Stimulated activated CD4-positive, alpha-beta T cell treated with anti-CD3 and anti-CD28 coated beads, TNF-alpha, amount 100 ng/mL, for 4 hours (primary cell): Measurements from ENCODE around the gene MYPOP.

Experiments
- DNase-seq, 3 experiments: peaks; one replicate each; pipeline ENCODE4 v3.0.0-alpha.2; 2020; ENCODE audit warnings: low read depth in 3 of 3

Gene MYPOP, protein sequence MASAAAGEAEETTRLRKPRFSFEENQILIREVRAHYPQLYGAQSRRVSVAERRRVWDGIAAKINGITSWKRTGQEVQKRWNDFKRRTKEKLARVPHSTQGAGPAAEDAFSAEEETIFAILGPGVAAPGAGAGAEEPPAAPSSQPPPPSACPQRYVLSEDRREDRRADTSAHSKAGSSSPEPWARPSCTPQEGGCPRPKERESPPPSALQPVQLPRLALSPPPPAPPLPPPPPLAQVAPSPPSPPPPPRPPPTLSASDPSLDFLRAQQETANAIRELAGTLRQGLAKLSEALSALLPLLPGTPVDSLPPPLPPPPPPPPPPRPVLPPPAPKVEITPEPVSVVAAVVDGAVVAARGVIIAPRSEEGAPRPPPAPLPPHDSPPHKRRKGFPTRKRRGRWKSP

DNA sequence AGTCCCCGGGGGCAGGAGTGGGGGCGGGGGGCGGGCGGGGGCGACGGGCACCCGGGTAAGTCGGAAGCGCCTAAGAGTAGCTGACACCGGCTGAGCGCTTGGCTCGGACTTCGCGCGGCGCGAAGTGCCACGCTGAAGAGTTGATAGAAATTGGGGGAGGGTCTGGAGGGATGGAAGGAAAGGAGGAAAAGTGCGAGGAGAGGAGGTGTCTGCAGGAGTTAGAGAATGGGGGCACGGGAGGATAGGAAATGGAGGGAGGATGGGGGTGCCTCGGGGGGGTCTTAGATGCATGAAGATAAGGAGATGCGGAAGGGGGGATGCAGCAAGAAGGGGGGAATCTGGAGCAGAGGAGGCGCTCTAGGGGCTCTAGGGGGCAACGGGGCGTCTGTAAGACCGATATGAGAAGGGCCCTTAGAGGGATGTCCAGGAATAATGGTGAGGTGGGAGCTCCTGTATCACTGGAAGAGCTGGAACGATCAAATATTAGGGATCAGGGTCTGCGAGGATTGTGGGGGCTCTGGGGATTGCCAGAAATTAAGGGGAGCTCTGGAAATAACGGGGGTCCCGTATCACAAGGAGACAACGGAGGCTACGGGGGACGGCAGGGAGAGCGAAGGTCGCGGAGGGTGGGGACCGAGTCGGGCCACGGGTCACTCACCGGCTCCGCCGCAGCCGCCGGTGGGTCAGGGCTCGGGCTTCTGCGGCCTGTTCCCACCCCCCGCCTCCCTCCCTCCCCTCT is at the start of gene MYPOP:
TSS of gene MYPOP (minus strand) at position 702 of the 739 bp plus-strand sequence. CDS start 840 bp downstream, outside the sequence.
- no peak for DNase-seq

DNA sequence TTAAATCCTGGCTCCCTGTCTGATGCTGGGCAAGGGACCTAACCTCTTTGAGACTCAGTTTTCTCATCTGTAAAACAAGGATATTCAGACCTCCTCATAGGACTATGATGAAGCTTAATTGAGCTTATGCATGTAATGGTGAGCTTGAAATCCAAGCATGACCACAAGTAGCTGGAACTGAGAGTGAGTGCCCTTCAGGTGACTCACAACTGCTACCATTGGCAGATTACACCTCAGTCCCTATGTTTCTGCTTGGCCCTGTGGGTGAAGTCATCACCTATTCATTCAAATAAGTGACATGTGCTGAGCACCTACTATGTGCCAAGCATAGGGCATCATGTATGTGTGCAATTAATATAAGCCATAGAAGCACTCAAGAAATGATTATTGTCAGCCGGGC is 45.5 kb upstream of the MYPOP start:
- no peak for DNase-seq

DNA sequence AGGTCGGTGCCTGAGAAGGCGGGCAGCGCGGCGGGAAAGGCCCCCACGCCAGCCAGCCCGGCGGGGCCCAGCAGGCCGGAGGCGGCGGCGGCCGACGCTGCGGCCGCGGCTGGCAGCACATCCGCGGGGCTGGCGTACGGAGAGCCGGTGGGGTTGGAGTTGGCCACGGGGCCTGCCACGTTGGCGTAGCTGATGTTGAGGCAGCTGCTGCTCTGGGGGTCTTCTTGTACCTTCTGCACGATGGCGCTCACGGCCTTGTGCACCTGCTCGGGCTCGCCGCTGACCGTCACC is 38.0 kb upstream of the MYPOP start:
- DNase-seq = no peak

DNA sequence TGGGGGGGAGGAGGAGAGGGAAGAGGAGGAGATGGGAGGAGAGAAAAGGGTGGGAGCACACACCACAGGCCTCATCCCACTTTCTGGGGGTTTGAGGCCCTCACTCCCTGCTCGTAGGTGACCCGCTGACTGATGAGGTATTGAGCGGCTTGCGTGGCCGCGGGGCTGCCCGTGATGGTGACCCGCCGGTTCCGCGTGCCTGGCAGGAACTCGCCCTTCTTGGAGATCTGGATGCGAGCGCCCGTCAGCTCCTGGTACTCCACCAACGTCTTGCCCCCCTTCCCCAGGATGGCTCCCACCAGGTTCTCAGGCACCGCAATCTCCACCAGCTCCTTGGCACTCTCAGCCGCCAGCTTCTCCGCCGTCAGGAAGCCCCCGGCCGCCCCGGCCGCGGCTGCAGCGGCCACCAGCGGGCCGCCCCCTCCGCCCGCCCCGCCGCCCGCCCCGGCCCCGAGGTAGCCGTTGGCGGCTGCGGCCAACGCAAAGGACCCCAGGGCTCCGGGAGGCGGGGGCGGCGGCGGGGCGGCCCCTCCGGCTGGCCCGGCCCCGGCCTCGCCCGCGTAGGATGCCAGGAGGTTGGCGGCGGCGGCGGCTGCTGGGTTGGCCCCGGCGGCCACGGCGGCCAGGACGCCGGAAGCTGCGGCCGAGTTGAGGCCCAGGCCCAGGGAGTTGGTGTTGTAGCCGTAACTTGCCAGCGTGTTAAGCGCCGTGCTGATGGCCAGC is 37.5 kb upstream of the MYPOP start:
- no peak for DNase-seq

DNA sequence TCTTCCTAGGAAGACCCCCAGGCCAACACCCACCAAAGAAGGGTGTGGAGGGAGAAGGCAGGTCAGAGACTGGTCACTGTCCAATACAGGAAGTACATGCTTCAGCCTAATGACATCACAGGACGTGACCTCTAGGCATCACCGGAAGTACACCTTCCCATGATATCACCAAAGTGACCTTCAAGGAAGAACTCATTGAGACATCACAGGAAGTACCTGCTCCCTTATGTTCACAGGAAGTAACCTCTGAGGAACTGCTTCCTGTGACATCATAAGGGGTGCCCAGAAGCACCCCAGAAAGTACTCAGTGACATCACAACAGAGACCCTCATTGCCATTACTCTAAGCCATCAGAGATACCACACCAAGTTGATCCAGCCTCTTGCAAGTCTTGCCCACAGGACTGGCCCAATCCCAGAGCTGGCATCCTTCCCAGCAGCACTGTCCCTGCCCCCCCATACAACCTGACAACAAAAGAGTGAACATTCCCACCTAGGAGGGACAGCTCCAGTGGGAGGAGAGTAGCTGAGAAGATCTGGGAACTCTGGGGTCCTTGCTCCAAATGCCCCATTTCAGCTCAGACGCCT is 36.4 kb upstream of the MYPOP start:
- no peak for DNase-seq

DNA sequence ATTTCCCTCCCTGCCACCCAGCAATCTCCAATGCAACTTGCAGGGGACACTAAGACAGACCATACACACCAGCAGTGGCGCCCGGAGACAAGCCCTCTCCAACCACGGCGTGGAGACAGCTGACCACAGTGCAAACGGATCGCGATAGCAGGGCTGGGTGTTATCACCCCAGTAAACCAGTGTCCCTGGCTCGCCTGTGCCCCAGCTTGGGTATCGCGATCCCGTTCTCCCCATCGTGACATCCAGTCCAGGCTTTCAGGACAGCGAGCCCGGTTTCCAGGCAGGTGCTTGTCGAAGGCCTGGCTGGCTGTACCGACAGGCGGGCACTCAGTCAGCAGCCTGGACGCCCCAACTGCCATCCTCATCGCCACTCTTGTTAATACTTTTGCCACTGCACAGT is 32.9 kb upstream of the MYPOP start:
- DNase-seq = no peak

DNA sequence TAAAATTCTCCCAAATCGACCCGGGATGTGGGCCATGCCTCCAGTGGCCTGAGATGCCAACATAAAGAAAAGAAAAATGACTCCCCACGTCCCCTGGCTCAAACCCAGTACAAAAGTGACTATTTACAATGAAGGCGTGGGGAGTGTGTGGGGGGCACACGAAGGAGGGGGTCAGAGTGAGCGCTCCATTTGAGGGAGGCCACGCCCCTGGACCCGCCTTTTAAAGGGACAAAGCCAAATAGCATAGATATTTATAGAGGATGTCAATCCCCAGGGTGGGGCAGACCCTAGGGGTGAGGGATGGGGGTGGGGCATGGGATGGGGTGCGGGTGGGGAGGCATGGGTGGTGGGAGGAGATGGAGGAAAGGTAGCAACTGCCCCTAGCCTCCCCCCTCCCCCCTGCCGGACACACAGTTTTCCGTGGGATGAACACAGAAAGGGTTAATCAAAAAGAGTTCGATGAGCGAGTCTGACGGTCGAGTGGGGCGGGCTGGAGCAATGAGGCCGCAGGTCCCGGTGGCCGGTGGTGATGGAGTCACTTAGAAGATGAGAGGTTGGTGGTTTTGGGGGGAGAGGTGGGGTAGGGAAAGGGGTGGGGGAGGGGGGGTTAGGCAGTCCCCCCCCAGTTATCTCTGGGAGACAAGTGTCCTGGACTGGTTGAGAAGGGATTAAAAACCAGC is 32.3 kb upstream of the MYPOP start:
- no peak for DNase-seq

DNA sequence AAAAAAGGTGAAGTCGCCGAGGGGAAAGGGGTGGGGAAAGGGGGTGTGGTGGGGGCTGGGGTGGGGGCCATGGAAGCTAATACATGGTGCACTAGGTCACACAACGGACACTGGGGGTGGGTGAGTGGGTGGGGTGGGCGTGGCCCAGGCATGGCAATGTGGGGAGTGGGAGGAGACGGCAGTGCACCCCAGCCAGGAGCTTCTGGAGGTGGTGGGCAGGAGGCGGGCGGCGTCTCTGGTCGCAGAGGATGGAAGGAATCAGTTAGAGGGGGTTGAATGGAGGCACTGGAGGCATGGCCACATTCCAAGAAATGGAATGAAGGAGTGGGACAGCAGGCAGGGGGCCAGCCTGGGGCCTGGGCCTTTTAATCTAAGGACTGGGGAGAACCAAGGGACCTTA is 31.3 kb upstream of the MYPOP start:
- DNase-seq = no peak

DNA sequence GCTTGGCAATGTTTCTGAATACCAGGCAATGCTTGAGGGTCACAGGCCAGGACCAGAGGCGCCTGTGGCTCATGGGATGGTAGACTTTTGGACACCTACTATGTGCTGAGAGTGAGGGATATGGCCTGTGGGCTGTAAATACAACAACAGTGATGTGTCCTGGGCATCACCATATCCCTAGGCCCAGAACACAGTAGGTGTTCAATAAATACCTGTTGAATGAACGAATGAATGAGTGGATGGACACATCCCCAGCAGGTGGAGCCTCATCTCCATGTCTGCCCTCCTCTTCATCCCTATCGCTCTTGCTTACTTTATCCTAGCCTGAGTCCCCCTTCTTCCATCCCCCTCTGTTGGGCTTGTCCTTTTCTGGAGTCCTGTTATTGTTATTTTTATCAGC is 28.6 kb upstream of the MYPOP start:
- no peak for DNase-seq

DNA sequence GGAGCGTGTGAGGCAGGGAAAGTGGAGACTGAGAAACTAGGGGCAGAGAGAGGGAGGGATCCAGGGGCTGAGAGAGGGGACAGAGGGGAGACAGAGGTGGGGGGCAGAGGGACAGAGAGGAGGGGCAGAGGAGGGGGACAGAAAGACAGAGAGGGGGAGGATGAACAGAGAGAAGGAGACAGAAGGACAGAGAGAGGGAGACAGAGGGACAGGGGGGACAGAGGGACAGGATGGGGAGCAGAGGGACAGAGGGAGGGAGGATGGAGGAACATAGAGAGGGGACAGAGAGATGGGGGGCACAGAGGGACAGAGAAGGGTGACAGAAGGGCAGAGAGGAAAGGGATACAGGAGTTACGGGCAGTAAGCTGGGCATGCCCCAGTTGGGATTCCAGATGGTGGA is 26.8 kb upstream of the MYPOP start:
- DNase-seq = no peak

DNA sequence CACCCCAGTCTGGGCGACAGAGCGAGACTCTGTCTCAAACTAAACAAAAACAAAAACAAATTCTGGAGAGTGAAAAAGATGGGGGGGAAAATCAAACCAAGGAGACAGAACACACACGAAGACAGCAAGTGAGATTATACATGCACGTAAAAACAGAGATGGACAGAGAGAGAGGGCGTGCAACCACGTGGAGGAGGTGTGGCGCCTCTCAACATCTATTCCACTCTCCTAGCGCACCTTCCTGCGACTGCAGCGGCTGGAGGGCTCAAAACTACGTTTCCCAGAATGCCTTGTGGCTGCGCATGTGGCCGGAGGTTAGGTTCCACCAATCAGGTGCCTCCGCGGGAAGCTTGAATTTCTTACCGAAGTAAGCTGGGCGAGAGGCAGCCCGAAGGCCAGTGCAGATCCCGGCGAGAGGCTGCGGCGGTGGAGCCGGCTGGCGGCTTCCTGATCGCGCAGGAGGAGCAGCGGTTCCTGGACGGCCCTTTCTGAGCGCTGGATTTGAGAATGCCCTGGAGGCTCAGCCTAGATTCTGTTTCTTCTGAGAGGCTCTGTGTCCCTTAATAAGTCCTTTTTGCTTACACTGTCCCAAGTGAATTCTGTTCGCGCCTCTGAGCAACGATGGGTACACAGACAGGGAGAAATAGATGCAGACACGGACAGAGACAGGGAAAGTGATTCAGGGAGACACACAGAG is 25.3 kb upstream of the MYPOP start:
- peak; percentile 65 to 78 (median 66) for DNase-seq

DNA sequence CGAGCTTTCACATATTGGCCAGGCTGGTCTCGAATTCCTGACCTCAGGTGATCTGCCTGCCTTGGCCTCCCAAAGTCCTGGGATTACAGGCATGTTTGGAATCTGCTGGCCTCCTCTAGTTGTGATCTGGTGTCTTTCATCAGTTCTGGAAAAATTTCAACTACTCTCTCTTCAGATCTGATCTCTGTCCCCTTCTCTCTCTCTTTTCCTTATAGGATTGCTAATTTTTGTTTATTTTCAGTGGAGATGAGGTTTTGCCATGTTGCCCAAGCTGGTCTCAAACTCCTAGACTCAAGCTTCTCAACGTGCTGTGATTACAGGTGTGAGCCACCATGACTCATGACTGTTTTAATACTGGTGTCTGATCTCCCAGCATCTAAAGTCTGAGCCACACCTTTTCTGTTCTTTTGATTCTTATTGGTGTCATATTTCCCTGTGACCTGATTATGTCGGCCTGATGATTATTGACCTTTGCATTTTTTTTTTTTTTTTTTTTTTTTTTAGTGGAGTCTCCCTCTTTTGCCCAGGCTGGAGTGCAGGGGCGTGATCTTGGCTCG is 22.6 kb upstream of the MYPOP start:
- DNase-seq = no peak

DNA sequence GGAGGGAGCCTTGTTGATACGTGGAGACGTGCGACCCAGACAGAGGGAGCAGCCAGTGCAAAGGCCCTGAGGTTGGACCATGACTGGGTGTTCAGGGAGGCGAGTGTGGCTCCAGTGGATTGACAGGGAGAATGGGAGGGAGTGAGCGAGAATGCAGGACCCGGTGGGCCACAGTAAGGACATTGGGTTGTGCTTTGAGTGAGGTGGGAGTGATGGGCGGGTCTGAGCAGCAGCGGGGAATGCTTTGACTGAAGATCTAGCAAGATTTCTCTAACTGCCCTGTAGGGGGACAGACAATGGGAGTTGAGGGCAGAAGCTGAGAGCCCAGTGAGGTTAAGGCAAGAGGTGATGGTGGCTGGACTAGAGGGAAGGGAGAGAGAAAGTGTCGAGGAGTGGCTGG is 19.9 kb upstream of the MYPOP start:
- no peak for DNase-seq

DNA sequence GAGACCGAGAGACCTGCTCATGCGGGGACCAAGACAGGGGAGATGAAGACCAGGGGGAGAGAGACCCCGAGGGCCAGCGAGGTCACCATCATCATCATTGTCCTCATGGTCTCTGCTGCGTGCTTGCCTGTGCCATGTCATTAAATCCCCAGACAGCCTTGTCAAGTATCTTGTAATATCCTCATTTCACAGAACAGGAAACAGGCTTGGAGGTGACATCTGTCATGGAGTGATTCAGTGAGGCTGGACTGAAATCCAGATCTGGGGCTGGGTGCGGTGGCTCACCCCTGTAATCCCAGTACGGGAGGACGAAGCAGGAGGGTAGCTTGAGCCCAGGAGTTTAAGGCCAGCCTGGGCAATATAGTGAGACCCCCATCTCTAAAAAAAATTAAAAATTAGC is 18.0 kb upstream of the MYPOP start:
- no peak for DNase-seq

DNA sequence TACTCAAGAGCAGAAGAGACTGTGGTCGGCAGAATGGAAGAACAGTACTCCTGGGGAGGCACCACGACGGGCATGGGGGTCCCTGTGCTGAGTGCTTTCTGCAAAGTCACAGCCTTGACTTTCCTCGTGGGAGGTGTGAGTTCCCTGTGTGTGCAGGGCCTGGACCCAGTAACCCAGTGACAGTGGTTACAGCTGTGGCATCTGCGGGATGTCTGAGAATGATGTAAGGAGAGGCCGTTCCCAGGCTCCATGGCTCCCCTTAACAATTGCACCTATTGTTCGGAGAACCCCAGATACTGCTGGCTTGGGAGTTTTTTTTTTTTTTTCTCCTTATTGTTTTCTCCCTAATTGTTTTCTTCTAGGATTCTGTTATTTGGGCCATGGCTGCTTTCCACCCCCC is 17.3 kb upstream of the MYPOP start:
- DNase-seq = no peak

DNA sequence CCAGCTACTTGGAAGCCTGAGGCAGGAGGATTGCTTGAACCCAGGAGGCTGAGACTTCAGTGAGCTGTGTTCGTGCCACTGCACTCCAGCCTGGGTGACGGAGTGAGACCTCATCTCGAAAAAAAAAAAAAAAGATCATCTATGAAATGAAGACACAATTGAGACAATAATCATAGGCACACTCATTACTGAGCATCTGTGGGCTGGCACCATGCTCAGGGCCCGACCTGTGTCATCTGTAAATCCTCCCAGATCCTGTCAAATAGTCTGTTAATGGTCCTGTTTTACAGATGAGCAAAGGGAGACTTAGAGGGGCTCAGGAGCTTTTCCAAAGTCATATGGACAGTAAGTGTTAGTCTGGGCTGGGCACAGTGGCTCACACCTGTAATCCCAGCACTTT is 16.3 kb upstream of the MYPOP start:
- no peak for DNase-seq

DNA sequence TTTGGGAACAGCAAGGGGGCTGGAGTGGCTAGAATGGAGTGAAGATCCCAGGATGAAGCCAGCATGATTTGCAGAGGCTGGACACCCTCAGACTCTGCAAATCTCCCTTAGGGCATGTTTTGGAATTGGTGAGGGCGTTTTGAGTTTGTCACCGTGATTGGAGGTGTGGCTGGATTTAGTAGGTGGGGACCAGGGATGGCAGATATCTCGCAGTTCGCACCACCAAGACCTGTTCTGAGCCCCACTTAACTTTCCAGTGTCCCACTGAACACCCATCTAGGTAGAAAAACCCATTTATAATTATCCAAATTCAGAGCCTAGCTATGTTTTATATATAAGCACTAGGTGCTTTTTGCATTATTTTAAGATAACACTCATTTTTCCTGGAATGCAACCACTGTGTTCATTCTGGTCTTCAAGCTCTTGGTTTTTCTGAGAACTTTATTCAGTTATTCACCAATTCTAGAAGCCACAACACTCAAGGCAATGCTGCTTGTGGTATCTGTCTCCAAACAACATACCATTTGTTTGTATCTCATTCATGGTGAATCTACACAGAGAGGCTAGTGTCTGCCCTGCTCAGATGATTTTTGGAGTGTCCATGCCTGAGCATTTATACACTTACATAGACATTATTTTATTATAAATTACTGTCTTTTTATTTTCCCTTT is 15.1 kb upstream of the MYPOP start:
- DNase-seq = no peak

DNA sequence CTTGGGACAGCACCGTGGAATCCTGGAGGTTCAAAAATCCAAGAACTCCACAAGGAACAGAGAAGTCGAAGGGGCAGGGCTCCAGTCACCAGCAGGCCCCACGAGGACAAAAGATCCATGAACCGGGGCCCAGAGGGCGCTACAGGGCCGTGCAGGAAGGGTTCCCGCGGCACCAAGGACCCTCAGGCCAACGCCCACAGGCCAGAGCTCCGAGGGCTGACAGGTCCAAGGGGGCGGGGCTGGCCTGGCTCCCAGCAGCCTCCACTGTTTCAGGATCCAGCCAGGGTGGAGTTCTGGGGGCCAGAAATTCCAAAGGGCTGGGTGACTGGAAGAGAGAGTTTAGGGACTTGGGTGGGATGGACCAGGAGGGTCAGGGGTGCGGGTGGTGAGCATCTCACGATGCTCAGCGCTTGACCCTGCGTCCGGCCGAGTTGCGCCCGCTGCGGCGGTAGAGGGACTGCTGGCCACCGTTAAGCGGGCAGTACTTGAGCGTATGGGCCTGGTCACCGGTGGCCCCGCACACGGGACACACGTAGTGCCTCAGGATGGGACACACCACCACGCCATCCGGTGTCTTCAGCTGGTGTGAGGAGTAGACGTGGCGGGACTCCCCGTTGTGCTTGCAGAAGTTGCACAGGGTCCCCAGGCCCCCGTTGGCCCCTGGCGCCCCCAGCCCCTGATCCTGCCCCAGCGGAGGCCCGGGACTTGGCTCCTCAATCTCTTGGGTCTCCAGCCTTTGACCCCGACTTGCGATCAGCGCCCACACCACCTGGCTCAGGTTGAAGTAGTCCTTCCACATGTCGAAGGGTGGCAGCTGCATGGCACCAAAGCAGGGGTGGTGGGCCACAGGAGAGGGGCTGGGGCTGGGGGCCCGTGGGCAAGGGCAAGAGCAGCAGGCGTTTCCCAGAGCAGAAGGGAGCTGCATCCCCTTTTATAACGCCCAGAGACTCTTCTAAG is 11.7 kb upstream of the MYPOP start, which contains the start of gene NANOS2:
TSS of gene NANOS2 (minus strand) at position 905 of the 957 bp plus-strand sequence. CDS start at position 820, 85 bp downstream.
- DNase-seq = no peak

DNA sequence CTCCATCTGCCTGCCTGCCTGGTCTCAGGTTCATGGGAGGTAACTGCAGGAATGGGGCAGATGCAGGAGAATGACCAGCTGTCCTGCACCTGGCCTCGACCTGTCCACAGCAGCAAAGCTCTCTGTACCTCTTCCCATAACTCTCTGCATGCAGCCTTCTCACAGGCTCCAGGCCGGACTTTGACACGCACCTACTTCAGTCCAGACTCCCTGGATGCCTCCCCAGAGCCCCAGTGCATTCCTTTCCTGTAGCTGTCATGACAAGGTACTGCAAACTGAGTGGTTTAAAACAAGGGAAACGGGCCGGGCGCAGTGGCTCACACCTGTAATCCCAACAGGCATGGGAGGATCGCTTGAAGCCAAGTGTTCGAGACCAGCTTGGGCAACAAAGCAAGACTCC is 8.9 kb upstream of the MYPOP start:
- no peak for DNase-seq
